SK-N-SH (cell line): ENCODE data around the gene UCK2. TPM values are rescaled to one million over a fixed set of nuclear protein-coding genes. Genes with fewer than 3 reads are reported as not detected.

Source experiments
- CTCF ChIA-PET: fragments of 300-600, 350-600 bp; formaldehyde crosslinking; extraction: SDS; loops from one replicate; lab custom pipeline; 2021; lab: Yijun Ruan, JAX
- POLR2A ChIA-PET: fragments of 350-600 bp; sonication (Branson Sonifier 250); formaldehyde crosslinking; extraction: SDS; loops from one replicate; lab custom pipeline; 2020; ENCODE audit warnings: antibody characterized with exemption, inconsistent platforms; lab: Yijun Ruan, JAX
- DNase-seq: peaks from one replicate; pipeline ENCODE4 v3.0.0; 2012
- H2AFZ ChIP-seq: fragments of 200-600 bp; sonication (generic); 2 replicates; pipeline ENCODE4 v1.8.1; 2016; ENCODE audit warnings: antibody characterized with exemption, mild to moderate bottlenecking, low read depth
- H3F3A ChIP-seq: fragments of 200-600 bp; sonication (generic); replicated peaks from 2 replicates; pipeline ENCODE3; 2016; ENCODE audit warnings: antibody characterized with exemption, mild to moderate bottlenecking; ENCODE audit not compliant: insufficient read depth
- H3K27ac ChIP-seq, 2 experiments: fragments of 200-500 bp in 1 of 2; fragments of 200-600 bp in 1 of 2; sonication (Bioruptor generic) in 1 of 2; sonication (generic), shearing (Covaris generic) in 1 of 2; 2 replicates each; pipeline versions ENCODE4 v1.5.1 to v1.6.1; 2014 to 2016; ENCODE audit warnings: low read depth in 2 of 2, inconsistent platforms in 1 of 2, low read length in 1 of 2, mild to moderate bottlenecking in 1 of 2, mixed read lengths in 1 of 2
- H3K27me3 ChIP-seq: fragments of 200-600 bp; sonication (generic), shearing (Covaris generic); 2 replicates; pipeline ENCODE4 v1.6.1; 2016; ENCODE audit warnings: mixed run types; ENCODE audit not compliant: insufficient read depth
- H3K36me3 ChIP-seq, 2 experiments: fragments of 200-500 bp in 1 of 2; fragments of 200-600 bp in 1 of 2; sonication (Bioruptor generic) in 1 of 2; sonication (generic) in 1 of 2; replicated peaks in 1 of 2; 2 replicates each; pipeline versions ENCODE3 to v1.5.1; 2014 to 2016; ENCODE audit warnings: low read length in 1 of 2, mild to moderate bottlenecking in 1 of 2; ENCODE audit not compliant: insufficient read depth in 2 of 2, control insufficient read depth in 1 of 2
- H3K4me1 ChIP-seq, 2 experiments: fragments of 200-500 bp in 1 of 2; fragments of 200-600 bp in 1 of 2; sonication (Bioruptor generic) in 1 of 2; sonication (generic), shearing (Covaris generic) in 1 of 2; 2 replicates each; pipeline versions ENCODE4 v1.5.1 to v1.6.1; 2014 to 2016; ENCODE audit warnings: low read depth in 1 of 2, low read length in 1 of 2, mixed run types in 1 of 2; ENCODE audit not compliant: insufficient read depth in 2 of 2, control insufficient read depth in 1 of 2
- H3K4me2 ChIP-seq: fragments of 200-600 bp; sonication (generic), shearing (Covaris generic); 2 replicates; pipeline ENCODE4 v1.6.1; 2017; ENCODE audit warnings: mixed run types
- H3K4me3 ChIP-seq, 2 experiments: fragments of 200-500 bp in 1 of 2; fragments of 200-600 bp in 1 of 2; sonication (Bioruptor generic) in 1 of 2; sonication (generic), shearing (Covaris generic) in 1 of 2; 2 replicates each; pipeline versions ENCODE4 v1.5.1 to v1.8.1; 2014 to 2016; ENCODE audit warnings: low read depth in 2 of 2, inconsistent platforms in 1 of 2, low read length in 1 of 2, mild to moderate bottlenecking in 1 of 2, mixed read lengths in 1 of 2, moderate library complexity in 1 of 2
- H3K79me2 ChIP-seq: fragments of 200-600 bp; sonication (generic); 2 replicates; pipeline ENCODE4 v1.8.1; 2017; ENCODE audit warnings: mild to moderate bottlenecking; ENCODE audit not compliant: insufficient read depth
- H3K9ac ChIP-seq: fragments of 200-600 bp; sonication (generic); 2 replicates; pipeline ENCODE4 v1.6.1; 2017; ENCODE audit warnings: mixed run types
- H3K9me2 ChIP-seq: fragments of 200-600 bp; sonication (generic); 2 replicates; pipeline ENCODE4 v1.6.1; 2017; ENCODE audit warnings: mixed run types
- H3K9me3 ChIP-seq: fragments of 200-600 bp; sonication (generic); 2 replicates; pipeline ENCODE4 v1.6.1; 2017; ENCODE audit warnings: mixed run types, mild to moderate bottlenecking, moderate library complexity
- H4K20me1 ChIP-seq: fragments of 200-600 bp; sonication (generic); 2 replicates; pipeline ENCODE4 v1.6.1; 2017; ENCODE audit warnings: mild to moderate bottlenecking, mixed run types; ENCODE audit not compliant: insufficient read depth
- FOXJ3 ChIP-seq: sonication (generic); formaldehyde crosslinking; IDR thresholded peaks from 2 replicates; pipeline ENCODE4 v1.5.1; 2020; ENCODE audit warnings: mild to moderate bottlenecking, missing genetic modification reagents
- FOXM1 ChIP-seq: IDR thresholded peaks from 2 replicates; pipeline ENCODE4 v1.4.0; 2012; ENCODE audit warnings: low read depth, mild to moderate bottlenecking
- GATA2 ChIP-seq: sonication (generic); formaldehyde crosslinking; IDR thresholded peaks from 2 replicates; pipeline ENCODE4 v1.5.0; 2020; ENCODE audit warnings: mild to moderate bottlenecking, missing genetic modification reagents
- MEF2A ChIP-seq: IDR thresholded peaks from 2 replicates; pipeline ENCODE4 v1.4.0; 2012; ENCODE audit warnings: low read depth, borderline replicate concordance
- MXI1 ChIP-seq: IDR thresholded peaks from 2 replicates; pipeline ENCODE4 v1.6.1; 2012; ENCODE audit warnings: mild to moderate bottlenecking, low read depth, low read length, improper control_type of control experiment
- NFIC ChIP-seq: IDR thresholded peaks from 2 replicates; pipeline ENCODE4 v1.4.0; 2012; ENCODE audit warnings: borderline replicate concordance
- RCOR1 ChIP-seq: fragments of 150-350 bp; IDR thresholded peaks from 2 replicates; pipeline ENCODE4 v1.6.1; 2017; ENCODE audit warnings: antibody characterized with exemption, low read length
- RFX5 ChIP-seq: IDR thresholded peaks from 2 replicates; pipeline ENCODE4 v1.6.1; 2012; ENCODE audit warnings: mild to moderate bottlenecking, improper control_type of control experiment, low read length
- RXRA ChIP-seq: IDR thresholded peaks from 2 replicates; pipeline ENCODE4 v1.4.0; 2012; ENCODE audit warnings: low read depth, mild to moderate bottlenecking, borderline replicate concordance
- SIN3A ChIP-seq: IDR thresholded peaks from 2 replicates; pipeline ENCODE4 v1.6.1; 2012; ENCODE audit warnings: low read depth, mild to moderate bottlenecking, low read length, moderate library complexity, borderline replicate concordance
- TEAD4 ChIP-seq: IDR thresholded peaks from 2 replicates; pipeline ENCODE4 v1.4.0; 2012; ENCODE audit warnings: mild to moderate bottlenecking, borderline replicate concordance; ENCODE audit not compliant: insufficient read depth
- YY1 ChIP-seq: IDR thresholded peaks from 2 replicates; pipeline ENCODE4 v1.4.0; 2012; ENCODE audit warnings: low read depth, mild to moderate bottlenecking
- WGBS: methylation state at CpG from one replicate; pipeline ENCODE4 v1.1.6; 2017; ENCODE audit warnings: low lambda C conversion rate; 5-methylcytosine and 5-hydroxymethylcytosine counted together
- polyA plus RNA-seq, 3 experiments: library from polyadenylated mRNA; depleted of rRNA; stranded (reverse); fragments of >200 nt; gene quantifications; 2 replicates each; pipeline ENCODE4 v1.2.3, GENCODE V29; 2012
- TF ChIP-seq, protein P1 (sequence below): fragments of 150-350 bp; IDR thresholded peaks from 2 replicates; pipeline ENCODE4 v1.6.1; 2016; ENCODE audit warnings: mild to moderate bottlenecking, low read depth, low read length
- TF ChIP-seq, protein P2 (sequence below): IDR thresholded peaks from 2 replicates; pipeline ENCODE4; 2012
- TF ChIP-seq, protein P3 (sequence below): IDR thresholded peaks from 2 replicates; pipeline ENCODE4 v1.4.0; 2012; ENCODE audit warnings: low read depth
- TF ChIP-seq, protein P4 (sequence below): fragments of 150-350 bp; IDR thresholded peaks from 2 replicates; pipeline ENCODE4 v1.6.1; 2017; ENCODE audit warnings: antibody characterized with exemption, low read length, low read depth, borderline replicate concordance

Gene UCK2
- polyA plus RNA-seq, 1 of the 3 experiments (the other 2 are of a cell fraction): 53.7 TPM

DNA sequence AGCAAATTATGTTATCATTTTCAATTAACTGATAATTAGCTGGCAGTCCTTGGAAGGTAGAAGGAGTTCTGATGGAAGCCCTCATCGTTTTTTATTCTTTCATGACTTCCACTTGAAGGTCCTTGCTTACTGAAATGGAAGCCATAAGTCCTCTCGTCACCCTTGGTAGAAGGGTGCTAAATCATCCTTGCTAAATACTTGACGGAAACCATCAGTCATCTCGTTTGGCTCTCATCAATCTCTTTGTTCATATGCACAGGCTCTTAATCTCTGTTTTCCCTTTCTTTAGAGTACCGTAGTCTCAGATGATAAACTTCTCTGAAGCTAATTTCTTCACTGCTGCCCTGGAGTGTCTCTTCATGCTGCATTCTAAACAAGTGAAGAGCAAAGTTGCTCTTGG lies 34.5 kb downstream of the UCK2 start:
- TF ChIP-seq RXRA: no peak
- no peak for TF ChIP-seq NFIC
- no peak for TF ChIP-seq FOXM1
- TF ChIP-seq MXI1: no peak
- CTCF ChIA-PET: interaction anchor here (0.6 kb wide), 1 partner anchor 10 kb away, joined by 3 read pairs; no protein-coding TSS in a partner anchor

DNA sequence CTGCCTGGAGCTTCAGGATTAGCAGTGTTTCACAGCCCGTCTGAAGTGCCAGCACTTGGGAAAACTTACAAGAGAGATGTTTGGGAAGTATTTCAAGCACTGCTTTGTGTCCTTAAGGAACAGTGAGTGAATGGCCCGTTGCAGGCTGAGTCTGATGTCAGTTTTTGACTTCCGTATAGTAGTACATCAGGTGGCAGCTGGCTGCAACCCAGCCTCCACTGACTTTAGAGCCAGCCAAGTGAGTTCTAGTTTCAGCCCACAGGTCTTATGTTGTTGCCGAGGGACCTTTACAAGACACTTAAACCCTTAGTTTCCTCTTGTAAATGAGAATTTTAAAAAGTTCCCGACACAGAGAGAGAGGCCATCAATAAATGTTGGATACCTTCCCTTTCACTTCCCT lies 35.0 kb downstream of the UCK2 start:
- TF ChIP-seq NFIC (no peak), FOXJ3 (CRISPR knock-in tag) (no peak), SIN3A (no peak), RCOR1 (no peak), YY1 (no peak), MXI1 (no peak), RFX5 (no peak), MEF2A (no peak), GATA2 (no peak), FOXM1 (no peak), TEAD4 (no peak)
- TF ChIP-seq, protein P1, sequence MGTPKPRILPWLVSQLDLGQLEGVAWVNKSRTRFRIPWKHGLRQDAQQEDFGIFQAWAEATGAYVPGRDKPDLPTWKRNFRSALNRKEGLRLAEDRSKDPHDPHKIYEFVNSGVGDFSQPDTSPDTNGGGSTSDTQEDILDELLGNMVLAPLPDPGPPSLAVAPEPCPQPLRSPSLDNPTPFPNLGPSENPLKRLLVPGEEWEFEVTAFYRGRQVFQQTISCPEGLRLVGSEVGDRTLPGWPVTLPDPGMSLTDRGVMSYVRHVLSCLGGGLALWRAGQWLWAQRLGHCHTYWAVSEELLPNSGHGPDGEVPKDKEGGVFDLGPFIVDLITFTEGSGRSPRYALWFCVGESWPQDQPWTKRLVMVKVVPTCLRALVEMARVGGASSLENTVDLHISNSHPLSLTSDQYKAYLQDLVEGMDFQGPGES: no peak
- TF ChIP-seq, protein P2, sequence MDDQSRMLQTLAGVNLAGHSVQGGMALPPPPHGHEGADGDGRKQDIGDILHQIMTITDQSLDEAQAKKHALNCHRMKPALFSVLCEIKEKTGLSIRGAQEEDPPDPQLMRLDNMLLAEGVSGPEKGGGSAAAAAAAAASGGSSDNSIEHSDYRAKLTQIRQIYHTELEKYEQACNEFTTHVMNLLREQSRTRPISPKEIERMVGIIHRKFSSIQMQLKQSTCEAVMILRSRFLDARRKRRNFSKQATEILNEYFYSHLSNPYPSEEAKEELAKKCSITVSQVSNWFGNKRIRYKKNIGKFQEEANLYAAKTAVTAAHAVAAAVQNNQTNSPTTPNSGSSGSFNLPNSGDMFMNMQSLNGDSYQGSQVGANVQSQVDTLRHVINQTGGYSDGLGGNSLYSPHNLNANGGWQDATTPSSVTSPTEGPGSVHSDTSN: no peak
- TF ChIP-seq, protein P3, sequence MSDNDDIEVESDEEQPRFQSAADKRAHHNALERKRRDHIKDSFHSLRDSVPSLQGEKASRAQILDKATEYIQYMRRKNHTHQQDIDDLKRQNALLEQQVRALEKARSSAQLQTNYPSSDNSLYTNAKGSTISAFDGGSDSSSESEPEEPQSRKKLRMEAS: no peak
- TF ChIP-seq, protein P4, sequence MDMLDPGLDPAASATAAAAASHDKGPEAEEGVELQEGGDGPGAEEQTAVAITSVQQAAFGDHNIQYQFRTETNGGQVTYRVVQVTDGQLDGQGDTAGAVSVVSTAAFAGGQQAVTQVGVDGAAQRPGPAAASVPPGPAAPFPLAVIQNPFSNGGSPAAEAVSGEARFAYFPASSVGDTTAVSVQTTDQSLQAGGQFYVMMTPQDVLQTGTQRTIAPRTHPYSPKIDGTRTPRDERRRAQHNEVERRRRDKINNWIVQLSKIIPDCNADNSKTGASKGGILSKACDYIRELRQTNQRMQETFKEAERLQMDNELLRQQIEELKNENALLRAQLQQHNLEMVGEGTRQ: no peak
- Histone ChIP-seq H3K9me3 (no peaks in the 10 kb centered on the region), H3K27ac (no peak overlapping the region), H2AFZ (no peak overlapping the region), H3K9ac (no peak overlapping the region), H3K4me1 (peaks cover 0 to 23% of the 10 kb centered on the region in 2 experiments; a peak in 1 of 4 replicates), H3K79me2 (peaks cover 62% of the 10 kb centered on the region; the same call in 1 of the 2 replicates), H4K20me1 (peaks cover 13% of the 10 kb centered on the region), H3K27me3 (no peaks in the 10 kb centered on the region), H3K4me2 (no peak overlapping the region), H3K36me3 (peaks cover 0 to 4% of the 10 kb centered on the region in 2 experiments), H3K9me2 (no peaks in the 10 kb centered on the region), H3F3A (no peaks in the 10 kb centered on the region), H3K4me3 (no peak overlapping the region)
- ChIA-PET POLR2A (interaction anchor here (1.3 kb wide), 1 partner anchor 93 kb away, joined by 3 read pairs; the partner anchor contains the start of gene TMCO1), CTCF (no interaction called here)
- no peak for DNase-seq
- WGBS: 94% methylated on average over 5 of the region's 5 CpGs

More for the DNA sequence above, 34.5 kb downstream of the UCK2 start:
- H3K27me3 ChIP-seq: no peaks in the 10 kb centered on the region
- H3K4me1 ChIP-seq: peaks cover 0 to 29% of the 10 kb centered on the region in 2 experiments; a peak in 1 of 4 replicates
- no peak overlapping the region for H3K4me2 ChIP-seq
- no peaks in the 10 kb centered on the region for H3K9me3 ChIP-seq
- no peak overlapping the region for H3K27ac ChIP-seq
- H3K9me2 ChIP-seq: no peaks in the 10 kb centered on the region
- no peak overlapping the region for H3K9ac ChIP-seq
- POLR2A ChIA-PET: interaction anchor here (1.3 kb wide), 1 partner anchor 93 kb away, joined by 3 read pairs; the partner anchor contains the start of gene TMCO1
- H3K79me2 ChIP-seq: peaks cover 62% of the 10 kb centered on the region; the same call in 1 of the 2 replicates
- H3F3A ChIP-seq: no peaks in the 10 kb centered on the region
- H4K20me1 ChIP-seq: peaks cover 17% of the 10 kb centered on the region
- no peak for DNase-seq
- H2AFZ ChIP-seq: no peak overlapping the region
- peaks cover 0 to 4% of the 10 kb centered on the region in 2 experiments for H3K36me3 ChIP-seq
- H3K4me3 ChIP-seq: no peak overlapping the region
- WGBS: 82% methylated on average over 5 of the region's 5 CpGs
